Keratinocyte (primary cell): Measurements from ENCODE around the gene TMC7. TPM values are rescaled to one million over a fixed set of nuclear protein-coding genes. Genes with fewer than 3 reads are reported as not detected.
A peak's percentile ranks its signal among the peaks of the same experiment; 100 is the strongest.
"Not testable (repeated sequence)": the region's sequence is repeated elsewhere in the genome, so short reads cannot be mapped to it uniquely, and the experiment has no call there.

Experiments
- DNase-seq: peaks from one replicate; pipeline ENCODE4 v3.0.0-alpha.2; 2011; ENCODE audit warnings: low read depth, missing footprints, low spot score
- FAIRE-seq: peaks from 2 replicates; lab custom pipeline; 2011; peaks lifted over from hg19 to GRCh38; lab: Jason Lieb, UNC
- H2AFZ ChIP-seq: 2 replicates; pipeline ENCODE4 v1.6.0; 2012; ENCODE audit warnings: low read length, control low read depth, inconsistent platforms; ENCODE audit not compliant: control insufficient read depth
- H3K27ac ChIP-seq: 2 replicates; pipeline ENCODE4 v1.5.1; 2011; ENCODE audit warnings: low read length; ENCODE audit not compliant: control insufficient read depth, insufficient read depth
- H3K27me3 ChIP-seq: 3 replicates; pipeline ENCODE4 v1.6.0; 2011; ENCODE audit warnings: low read length; ENCODE audit not compliant: control insufficient read depth, insufficient read depth; ENCODE audit errors: extremely low read depth
- H3K36me3 ChIP-seq, 2 experiments: 2 replicates in 1 of 2; 3 replicates in 1 of 2; pipeline ENCODE4 v1.5.1; 2011; ENCODE audit warnings: low read length in 2 of 2, mild to moderate bottlenecking in 1 of 2; ENCODE audit not compliant: control insufficient read depth in 2 of 2, insufficient read depth in 2 of 2; ENCODE audit errors: extremely low read depth in 1 of 2
- H3K4me1 ChIP-seq: 3 replicates; pipeline ENCODE4 v1.5.1; 2011; ENCODE audit warnings: low read length; ENCODE audit not compliant: control insufficient read depth, insufficient read depth; ENCODE audit errors: extremely low read depth
- H3K4me2 ChIP-seq: 3 replicates; pipeline ENCODE4 v1.6.0; 2011; ENCODE audit warnings: low read depth, low read length; ENCODE audit not compliant: control insufficient read depth, insufficient read depth; ENCODE audit errors: extremely low read depth
- H3K4me3 ChIP-seq, 3 experiments: fragments of 200-600 bp in 1 of 3; sonication (generic) in 1 of 3; 2 replicates in 2 of 3; 3 replicates in 1 of 3; pipeline ENCODE4 v1.5.1; 2011 to 2016; ENCODE audit warnings: low read length in 3 of 3, mild to moderate bottlenecking in 3 of 3, control low read depth in 2 of 3, inconsistent platforms in 1 of 3, low read depth in 1 of 3, mixed read lengths in 1 of 3, mixed run types in 1 of 3, moderate library complexity in 1 of 3; ENCODE audit not compliant: control insufficient read depth in 2 of 3, insufficient read depth in 2 of 3; ENCODE audit errors: extremely low read depth in 1 of 3
- H3K79me2 ChIP-seq: 2 replicates; pipeline ENCODE4 v1.6.0; 2012; ENCODE audit warnings: low read length; ENCODE audit not compliant: control insufficient read depth, insufficient read depth
- H3K9ac ChIP-seq: 3 replicates; pipeline ENCODE4 v1.6.0; 2011; ENCODE audit warnings: low read length; ENCODE audit not compliant: control insufficient read depth, insufficient read depth; ENCODE audit errors: extremely low read depth
- H3K9me1 ChIP-seq: 3 replicates; pipeline ENCODE4 v1.6.0; 2011; ENCODE audit warnings: low read length; ENCODE audit not compliant: control insufficient read depth, insufficient read depth; ENCODE audit errors: extremely low read depth
- H3K9me3 ChIP-seq: 2 replicates; pipeline ENCODE4 v1.5.1; 2012; ENCODE audit warnings: low read depth, low read length; ENCODE audit not compliant: control insufficient read depth
- H4K20me1 ChIP-seq: 3 replicates; pipeline ENCODE4 v1.6.0; 2011; ENCODE audit warnings: low read length; ENCODE audit not compliant: control insufficient read depth, insufficient read depth; ENCODE audit errors: extremely low read depth
- CTCF ChIP-seq, 3 experiments: IDR thresholded peaks in 1 of 3; conservative IDR thresholded peaks in 1 of 3; optimal IDR thresholded peaks in 1 of 3; 2 replicates in 2 of 3; 3 replicates in 1 of 3; pipeline versions ENCODE3 to v1.5.1; 2011; ENCODE audit warnings: low read length in 3 of 3, mild to moderate bottlenecking in 3 of 3, moderate library complexity in 2 of 3, control low read depth in 1 of 3, inconsistent platforms in 1 of 3; ENCODE audit not compliant: insufficient read depth in 2 of 3; ENCODE audit errors: extremely low read depth in 1 of 3
- EZH2 ChIP-seq: IDR thresholded peaks from one replicate; pipeline ENCODE4 v1.6.1; 2012; ENCODE audit warnings: inconsistent platforms, mild to moderate bottlenecking, low read length, moderate library complexity
- dilution Hi-C: fragments of 300-500 bp; cut with MboI; formaldehyde crosslinking; loops from one replicate; pipeline ENCODE4 v1.7.0; 2020; ENCODE audit warnings: low sequenced_read_pairs; ENCODE audit not compliant: extremely low pct_ligation_motif_present
- polyA plus RNA-seq, 5 experiments: library from polyadenylated mRNA; depleted of rRNA in 3 of 5; stranded (reverse) in 3 of 5; stranded (forward) in 1 of 5; unstranded in 1 of 5; fragments of >200 nt; gene quantifications; 1 replicate in 1 of 5; 2 replicates in 3 of 5; 3 replicates in 1 of 5; pipeline versions ENCODE4 v1.2.1 to v1.2.3, GENCODE V29; 2011 to 2012; ENCODE audit warnings: missing spikeins in 2 of 5, low read depth in 1 of 5, low replicate concordance in 1 of 5

The TMC7 gene
- polyA plus RNA-seq, 1 donor (not counting 4 experiments of a cell fraction or from before 2014, with no cell fraction given), result 8.5 TPM

- DNase-seq (no peak), FAIRE-seq (peak; percentile 32)
- no peaks in the 10 kb centered on the region for H3K36me3 ChIP-seq
- H3K9me1 ChIP-seq, result no peaks in the 10 kb centered on the region
- H4K20me1 ChIP-seq, result no peaks in the 10 kb centered on the region
- peak overlapping the region; percentile 52 for H3K27ac ChIP-seq
- peaks cover 12% of the 10 kb centered on the region for H3K4me1 ChIP-seq
- H3K4me3 ChIP-seq, result peak overlapping the region; percentile 74 to 90 (median 86)
- no peaks in the 10 kb centered on the region for H3K9me3 ChIP-seq
- H2AFZ ChIP-seq, result peak overlapping the region; percentile 86
- peak overlapping the region; percentile 81 for H3K9ac ChIP-seq
- dilution Hi-C loops, result no loop called here
- peaks cover 4% of the 10 kb centered on the region for H3K79me2 ChIP-seq
- no peaks in the 10 kb centered on the region for H3K27me3 ChIP-seq
- no peak for TF ChIP-seq CTCF (optimal IDR thresholded peaks at IDR 0.05 in 1 of 3, IDR thresholded peaks at IDR 0.05 in 1 of 3, conservative IDR thresholded peaks at IDR 0.05 in 1 of 3; ENCODE audit: extremely low read depth in 1 of 3, insufficient read depth in 2 of 3, low read length in 3 of 3)
- no peak for TF ChIP-seq EZH2
- peak overlapping the region; percentile 89 for H3K4me2 ChIP-seq
Observed at GRCh38 chr16:18984435-18985005, 786 bp downstream of the TMC7 start.

- dilution Hi-C loops, H3K27me3 ChIP-seq, H3K27ac ChIP-seq, DNase-seq, H2AFZ ChIP-seq, H4K20me1 ChIP-seq, H3K36me3 ChIP-seq, H3K9ac ChIP-seq, H3K9me3 ChIP-seq, H3K4me2 ChIP-seq, H3K79me2 ChIP-seq, H3K4me3 ChIP-seq, H3K9me1 ChIP-seq, FAIRE-seq: not testable (repeated sequence)
- peaks cover 12% of the 10 kb centered on the region for H3K4me1 ChIP-seq
Observed at GRCh38 chr16:18985256-18985655, 1.5 kb downstream of the TMC7 start.

GRCh38 chr16:18991731-18992130 is 8.0 kb downstream of the TMC7 start:
- dilution Hi-C loops, H3K9ac ChIP-seq, H3K4me2 ChIP-seq, H3K79me2 ChIP-seq, H2AFZ ChIP-seq, H4K20me1 ChIP-seq, H3K4me3 ChIP-seq, H3K27ac ChIP-seq, H3K27me3 ChIP-seq, DNase-seq, FAIRE-seq, H3K9me1 ChIP-seq, H3K36me3 ChIP-seq, H3K4me1 ChIP-seq, H3K9me3 ChIP-seq: not testable (repeated sequence)

GRCh38 chr16:18993531-18993930 is 9.8 kb downstream of the TMC7 start:
- dilution Hi-C loops, H3K36me3 ChIP-seq, H3K4me2 ChIP-seq, H3K9me3 ChIP-seq, H3K27ac ChIP-seq, H3K79me2 ChIP-seq, H3K4me1 ChIP-seq, H3K27me3 ChIP-seq, H3K9me1 ChIP-seq, H2AFZ ChIP-seq, H4K20me1 ChIP-seq, H3K9ac ChIP-seq, FAIRE-seq, H3K4me3 ChIP-seq, DNase-seq: not testable (repeated sequence)
